K562 (cell line): Measurements from ENCODE around the gene RGR. TPM values are rescaled to one million over a fixed set of nuclear protein-coding genes. Genes with fewer than 3 reads are reported as not detected.

Source experiments
- EWSR1 ChIP-seq: fragments of 450-650 bp; IDR thresholded peaks from 2 replicates; pipeline ENCODE4 v1.6.1; 2018; ENCODE audit warnings: borderline replicate concordance, mild to moderate bottlenecking, low read depth, moderate library complexity; ENCODE audit not compliant: partially characterized antibody
- JUND ChIP-seq, 2 experiments: IDR thresholded peaks; 2 replicates in 1 of 2; 3 replicates in 1 of 2; pipeline ENCODE4 v1.6.1; 2011; ENCODE audit warnings: borderline replicate concordance in 2 of 2, low read depth in 2 of 2, low read length in 2 of 2, improper control_type of control experiment in 1 of 2, missing biosample characterization in 1 of 2, missing genetic modification characterization in 1 of 2, missing genetic modification reagents in 1 of 2
- NEUROD1 ChIP-seq: fragments of 150-350 bp; IDR thresholded peaks from 2 replicates; pipeline ENCODE4 v1.6.1; 2014; ENCODE audit warnings: borderline replicate concordance, low read length, low read depth; ENCODE audit not compliant: partially characterized antibody
- NR2C1 ChIP-seq, 2 experiments: fragments of 450-650 bp; IDR thresholded peaks; 2 replicates each; pipeline ENCODE4 v1.6.1; 2017; ENCODE audit warnings: mild to moderate bottlenecking in 2 of 2, antibody characterized with exemption in 1 of 2, inconsistent platforms in 1 of 2, missing compliant biosample characterization in 1 of 2, missing genetic modification characterization in 1 of 2
- RAD21 ChIP-seq, 2 experiments: fragments of 250-450 bp in 1 of 2; fragments of 450-650 bp in 1 of 2; sonication (Bioruptor Pico) in 1 of 2; formaldehyde crosslinking in 1 of 2; IDR thresholded peaks in 1 of 2; conservative IDR thresholded peaks in 1 of 2; 2 replicates each; pipeline versions ENCODE4 v1.4.0 to v1.8.0; 2020 to 2022; ENCODE audit warnings: mild to moderate bottlenecking in 2 of 2, moderate library complexity in 1 of 2
- SRSF7 ChIP-seq: fragments of 200-400 bp; formaldehyde crosslinking; optimal IDR thresholded peaks from 2 replicates; pipeline ENCODE3; 2017; ENCODE audit warnings: mild to moderate bottlenecking, low read depth, low read length
- TOE1 ChIP-seq, 2 experiments: fragments of 450-650 bp in 1 of 2; sonication (generic) in 1 of 2; formaldehyde crosslinking in 1 of 2; IDR thresholded peaks; 2 replicates each; pipeline versions ENCODE4 v1.7.1 to v1.8.0; 2016 to 2022; ENCODE audit warnings: borderline replicate concordance in 2 of 2, mild to moderate bottlenecking in 2 of 2, antibody characterized with exemption in 1 of 2, inconsistent platforms in 1 of 2, low read depth in 1 of 2, missing genetic modification reagents in 1 of 2, moderate library complexity in 1 of 2
- ZNF121 ChIP-seq: sonication (generic); formaldehyde crosslinking; conservative IDR thresholded peaks from 2 replicates; pipeline ENCODE4 v1.8.0; 2022; ENCODE audit warnings: missing genetic modification reagents
- ZNF239 ChIP-seq: fragments of 250-450 bp; sonication (Bioruptor Pico); IDR thresholded peaks from 2 replicates; pipeline ENCODE4 v1.4.0; 2020; ENCODE audit warnings: mild to moderate bottlenecking
- ZNF24 ChIP-seq: fragments of 450-650 bp; IDR thresholded peaks from 2 replicates; pipeline ENCODE4 v1.6.1; 2016
- ZNF41 ChIP-seq: fragments of 250-450 bp; sonication (Bioruptor Pico); conservative IDR thresholded peaks from 2 replicates; pipeline ENCODE4 v1.4.0; 2020; ENCODE audit warnings: mild to moderate bottlenecking
- polyA plus RNA-seq, 8 experiments: library from polyadenylated mRNA; depleted of rRNA in 4 of 8; stranded (reverse) in 5 of 8; unstranded in 3 of 8; fragments of >200 nt; fragmentation: Nextera tagmentation in 2 of 8; fragmentation: Illumina TruSeq in 1 of 8; extraction: Ambion mirVana in 2 of 8; extraction: Trizol in 1 of 8; gene quantifications; 2 replicates each; pipeline versions ENCODE4 v1.2.1 to v1.2.3, GENCODE V29; 2011 to 2014; ENCODE audit warnings: inconsistent platforms in 1 of 8, missing spikeins in 1 of 8
- total RNA-seq, 7 experiments: library from RNA; depleted of rRNA in 6 of 7; stranded (reverse); fragments of >200 nt in 6 of 7; fragmentation: Illumina TruSeq in 2 of 7; extraction: Trizol in 2 of 7; gene quantifications; 2 replicates each; pipeline versions ENCODE4 v1.2.1 to v1.2.3, GENCODE V29; 2011 to 2021; ENCODE audit warnings: low replicate concordance in 1 of 7

Gene RGR
- total and polyA plus RNA-seq, 9 of the 15 experiments (the other 6 are each of a cell fraction or from before 2014, with no cell fraction given) = not detected

DNA sequence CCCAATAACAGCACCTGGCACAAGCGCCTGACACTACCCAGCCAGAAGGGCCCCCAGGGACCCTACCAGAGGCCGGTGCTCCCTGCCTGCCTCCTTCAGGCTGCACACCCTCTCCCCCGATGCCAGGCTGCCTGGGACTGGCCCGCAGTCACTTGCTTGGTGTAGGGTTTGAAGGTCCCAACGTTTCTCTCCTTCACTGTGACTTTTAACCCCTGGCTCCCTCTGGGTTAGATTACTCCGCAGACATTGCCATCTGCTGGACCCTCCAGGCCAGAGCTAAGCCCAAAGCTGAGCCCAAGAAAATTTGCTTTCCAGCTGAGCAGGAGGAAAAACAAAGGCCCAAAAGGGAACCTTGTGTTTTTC, 43.6 kb upstream of the RGR start (continued):
- TF ChIP-seq EWSR1 = no peak
- no peak for TF ChIP-seq ZNF24
- no peak for TF ChIP-seq ZNF239 (CRISPR knock-in tag)
- no peak for TF ChIP-seq NEUROD1
- TF ChIP-seq NR2C1 (IDR thresholded peaks at IDR 0.05) = 0 out of 2 replicates have a peak, but pooled peaks have one; percentile 36
- TF ChIP-seq NR2C1 (tag; IDR thresholded peaks at IDR 0.05) = peak; percentile 59
- no peak for TF ChIP-seq JUND (IDR thresholded peaks at IDR 0.05; ENCODE audit: borderline replicate concordance, low read depth, low read length)
- TF ChIP-seq JUND (tag; IDR thresholded peaks at IDR 0.05; ENCODE audit: borderline replicate concordance, low read depth, low read length) = no peak
- no peak for TF ChIP-seq SRSF7
- TF ChIP-seq RAD21 (CRISPR knock-in tag; conservative IDR thresholded peaks at IDR 0.05 in 1 of 2, IDR thresholded peaks at IDR 0.05 in 1 of 2) = peak in 1 of 2 experiments; percentile 54; a peak in 2 of 4 replicates
- TF ChIP-seq TOE1 (IDR thresholded peaks at IDR 0.05; ENCODE audit: borderline replicate concordance) = no peak
- TF ChIP-seq TOE1 (CRISPR knock-in tag; IDR thresholded peaks at IDR 0.05; ENCODE audit: borderline replicate concordance, low read depth) = no peak
- TF ChIP-seq ZNF41 (CRISPR knock-in tag) = no peak
- TF ChIP-seq ZNF121 = no peak
